ENCODE data around the gene KIF26A. TPM values are rescaled to one million over a fixed set of nuclear protein-coding genes. Genes with fewer than 3 reads are reported as not detected.

KIF26A gene
- total RNA-seq, 1 experiment from 2014 or later: 3.1 TPM

DNA sequence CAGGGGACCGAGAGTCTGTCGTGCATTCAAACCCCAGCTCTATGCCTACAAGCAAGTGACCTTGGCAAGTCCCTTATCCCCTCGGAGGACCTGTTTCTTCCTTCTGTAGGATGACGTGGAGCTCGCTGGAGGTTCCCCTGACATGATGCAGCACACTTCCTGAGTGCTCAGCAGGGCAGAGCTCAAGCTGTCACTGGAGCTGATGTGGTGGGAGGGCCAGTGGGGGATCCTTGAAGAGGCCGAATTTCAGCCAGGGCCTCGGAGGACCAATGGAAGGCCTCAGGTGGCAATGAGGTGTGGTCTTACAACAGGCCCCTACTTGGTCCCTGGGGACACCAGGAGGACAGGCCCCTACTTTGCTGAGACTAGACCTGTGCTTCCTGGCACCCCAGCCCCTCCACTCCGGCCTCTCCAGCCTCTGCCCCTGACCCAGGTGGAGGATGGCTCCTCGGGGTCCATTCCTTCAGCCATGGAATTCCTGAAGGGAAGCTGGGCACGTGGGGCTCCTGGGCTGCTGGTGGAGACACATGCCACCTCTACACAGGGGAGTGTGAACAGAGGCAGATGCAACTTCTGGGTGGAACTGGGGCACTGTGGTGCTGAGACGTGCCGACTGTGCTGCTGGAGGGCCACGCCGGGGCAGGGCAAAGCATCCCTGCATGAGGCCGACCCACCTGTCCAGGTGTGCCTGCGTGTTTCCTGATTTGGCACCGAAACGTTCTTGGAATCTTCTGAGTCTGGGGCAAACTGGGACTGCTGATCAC lies 18.7 kb upstream of the KIF26A start:
- ChIA-PET CTCF (no interaction called here), POLR2A (ENCODE audit: unreplicated experiment) (no interaction called here)
- Histone ChIP-seq H3K4me2 (ENCODE audit: low read length) (no peak overlapping the region), H3K9ac (ENCODE audit: low read length) (no peak overlapping the region), H3K27ac (ENCODE audit: low read length) (no peak overlapping the region), H3K36me3 (ENCODE audit: low read depth, low read length) (no peaks in the 10 kb centered on the region), H4K20me1 (ENCODE audit: low read length) (no peaks in the 10 kb centered on the region), H3F3A (ENCODE audit: low read length, unreplicated experiment) (no peaks in the 10 kb centered on the region), H3K79me2 (ENCODE audit: low read length) (no peaks in the 10 kb centered on the region), H3K9me3 (ENCODE audit: low read length) (0 out of 2 replicates have a peak, but pooled peaks cover under 1% of the 10 kb centered on the region), H3K9me2 (replicated peaks; ENCODE audit: low read length) (no peaks in the 10 kb centered on the region), H3K4me1 (ENCODE audit: insufficient read depth, low read length) (peaks cover 28% of the 10 kb centered on the region), H2AFZ (ENCODE audit: low read length) (no peak overlapping the region), H3K27me3 (ENCODE audit: low read length) (peaks cover 13% of the 10 kb centered on the region; the same call in 1 of the 2 replicates), H3K4me3 (ENCODE audit: low read length) (no peak overlapping the region)
- TF ChIP-seq CTCF (conservative IDR thresholded peaks at IDR 0.05; ENCODE audit: low read depth, low read length) (no peak), EZH2 (IDR thresholded peaks at IDR 0.05; ENCODE audit: low read length, unreplicated experiment) (no peak), EZH2phosphoT487 (IDR thresholded peaks at IDR 0.05; ENCODE audit: borderline replicate concordance, low read length) (no peak)
- ATAC-seq: no peak
- intact Hi-C loops (cut with micrococcal nuclease): no loop called here
- DNase-seq: no peak
- BruUV-seq (replicated peaks): no TSS peak

DNA sequence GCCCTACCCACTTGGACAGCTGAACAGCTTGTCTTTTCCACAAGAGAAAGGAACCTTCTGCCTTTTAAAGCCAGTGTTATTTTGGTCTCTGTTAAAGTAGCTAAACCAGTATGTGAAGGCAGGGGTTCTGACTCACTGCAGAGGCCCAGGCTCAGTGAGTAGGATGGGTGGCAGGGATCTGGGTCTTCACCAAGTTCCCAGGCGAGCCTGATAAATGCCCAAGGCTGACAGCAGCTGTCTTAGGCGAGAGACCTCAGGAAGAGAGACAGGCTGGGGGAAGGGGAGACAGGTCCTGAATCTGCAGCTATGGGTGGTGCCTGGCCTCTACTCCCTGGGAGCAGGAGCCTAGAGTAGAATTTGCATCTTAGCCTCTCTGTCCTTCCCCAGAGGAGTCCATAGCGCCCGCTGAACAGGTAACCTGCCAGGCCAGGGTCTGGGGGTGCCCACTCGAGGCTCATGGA lies 18.1 kb upstream of the KIF26A start:
- H3K27me3 ChIP-seq (ENCODE audit: low read length): peaks cover 13% of the 10 kb centered on the region; the same call in 1 of the 2 replicates
- no peak for ATAC-seq

DNA sequence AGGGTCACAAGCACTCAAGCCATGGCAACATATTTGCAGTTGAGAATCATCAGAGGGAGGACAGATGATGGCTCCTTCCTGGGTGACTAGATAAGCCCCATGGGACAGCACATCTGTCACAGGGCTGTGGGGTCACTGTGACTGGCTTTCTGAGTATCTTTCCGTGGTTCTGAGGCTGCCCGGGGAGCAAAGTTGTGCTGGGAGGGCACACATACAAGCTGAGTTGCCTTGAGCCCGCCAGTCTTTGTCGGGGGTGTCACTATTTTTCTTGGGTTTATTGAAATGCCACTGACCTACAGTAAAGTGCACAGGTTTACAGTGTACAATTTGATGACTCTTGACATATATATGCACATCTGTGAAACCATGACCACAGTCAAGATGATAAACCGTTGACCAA lies 17.2 kb upstream of the KIF26A start:
- DNase-seq (no peak), ATAC-seq (no peak)
- Histone ChIP-seq H2AFZ (ENCODE audit: low read length) (no peak overlapping the region), H3K27me3 (ENCODE audit: low read length) (peaks cover 13% of the 10 kb centered on the region; the same call in 1 of the 2 replicates), H3K4me2 (ENCODE audit: low read length) (no peak overlapping the region), H3K36me3 (ENCODE audit: low read depth, low read length) (no peaks in the 10 kb centered on the region), H3K4me3 (ENCODE audit: low read length) (no peak overlapping the region), H3K79me2 (ENCODE audit: low read length) (no peaks in the 10 kb centered on the region), H3K9me3 (ENCODE audit: low read length) (0 out of 2 replicates have a peak, but pooled peaks cover 4% of the 10 kb centered on the region), H4K20me1 (ENCODE audit: low read length) (no peaks in the 10 kb centered on the region), H3K27ac (ENCODE audit: low read length) (no peak overlapping the region), H3F3A (ENCODE audit: low read length, unreplicated experiment) (no peaks in the 10 kb centered on the region), H3K9ac (ENCODE audit: low read length) (no peak overlapping the region), H3K9me2 (replicated peaks; ENCODE audit: low read length) (no peaks in the 10 kb centered on the region), H3K4me1 (ENCODE audit: insufficient read depth, low read length) (peaks cover 24% of the 10 kb centered on the region)
- CTCF ChIA-PET: no interaction called here
- POLR2A ChIA-PET (ENCODE audit: unreplicated experiment): no interaction called here
- no peak for TF ChIP-seq CTCF (conservative IDR thresholded peaks at IDR 0.05; ENCODE audit: low read depth, low read length)
- intact Hi-C loops (cut with micrococcal nuclease): no loop called here
- no TSS peak for BruUV-seq (replicated peaks)

More for the DNA sequence above, 18.1 kb upstream of the KIF26A start:
- intact Hi-C loops (cut with micrococcal nuclease): no loop called here
- ChIA-PET CTCF (no interaction called here), POLR2A (ENCODE audit: unreplicated experiment) (no interaction called here)
- Histone ChIP-seq H3K36me3 (ENCODE audit: low read depth, low read length) (no peaks in the 10 kb centered on the region), H3K27ac (ENCODE audit: low read length) (no peak overlapping the region), H3K9me2 (replicated peaks; ENCODE audit: low read length) (no peaks in the 10 kb centered on the region), H3K4me3 (ENCODE audit: low read length) (no peak overlapping the region), H3F3A (ENCODE audit: low read length, unreplicated experiment) (no peaks in the 10 kb centered on the region), H3K9ac (ENCODE audit: low read length) (no peak overlapping the region), H3K9me3 (ENCODE audit: low read length) (0 out of 2 replicates have a peak, but pooled peaks cover 4% of the 10 kb centered on the region), H3K4me1 (ENCODE audit: insufficient read depth, low read length) (peaks cover 28% of the 10 kb centered on the region), H3K79me2 (ENCODE audit: low read length) (no peaks in the 10 kb centered on the region), H2AFZ (ENCODE audit: low read length) (no peak overlapping the region), H3K4me2 (ENCODE audit: low read length) (no peak overlapping the region), H4K20me1 (ENCODE audit: low read length) (no peaks in the 10 kb centered on the region)
- peak; percentile 61 for DNase-seq
- no TSS peak for BruUV-seq (replicated peaks)
- no peak for TF ChIP-seq EZH2 (IDR thresholded peaks at IDR 0.05; ENCODE audit: low read length, unreplicated experiment)
